ENCODE data around the gene ARRDC1. TPM values are rescaled to one million over a fixed set of nuclear protein-coding genes. Genes with fewer than 3 reads are reported as not detected.
"Not testable (repeated sequence)": the region's sequence is repeated elsewhere in the genome, so short reads cannot be mapped to it uniquely, and the experiment has no call there.

Gene ARRDC1, protein sequence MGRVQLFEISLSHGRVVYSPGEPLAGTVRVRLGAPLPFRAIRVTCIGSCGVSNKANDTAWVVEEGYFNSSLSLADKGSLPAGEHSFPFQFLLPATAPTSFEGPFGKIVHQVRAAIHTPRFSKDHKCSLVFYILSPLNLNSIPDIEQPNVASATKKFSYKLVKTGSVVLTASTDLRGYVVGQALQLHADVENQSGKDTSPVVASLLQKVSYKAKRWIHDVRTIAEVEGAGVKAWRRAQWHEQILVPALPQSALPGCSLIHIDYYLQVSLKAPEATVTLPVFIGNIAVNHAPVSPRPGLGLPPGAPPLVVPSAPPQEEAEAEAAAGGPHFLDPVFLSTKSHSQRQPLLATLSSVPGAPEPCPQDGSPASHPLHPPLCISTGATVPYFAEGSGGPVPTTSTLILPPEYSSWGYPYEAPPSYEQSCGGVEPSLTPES
- total RNA-seq (10 to 100 TPM; 13.7 to 24.3 (median 20.2) TPM), polyA plus RNA-seq (38.7 TPM)
- long read RNA-seq, donor 1, transcript ARRDC1-201 (8 exons, 1,586 nt), result major isoform, 23 of 64 reads
- long read RNA-seq, donor 1, partial matches to known transcripts, result 22 of 64 reads
- long read RNA-seq, donor 1, other reads (novel, unspliced or antisense), result 19 of 64 reads
- long read RNA-seq, donor 2, transcript ARRDC1-201 (8 exons, 1,586 nt), result major isoform, 14 of 35 reads
- long read RNA-seq, donor 2, partial matches to known transcripts, result 8 of 35 reads
- long read RNA-seq, donor 2, other reads (novel, unspliced or antisense), result 13 of 35 reads
- long read RNA-seq, donor 3, transcript ARRDC1-201 (8 exons, 1,586 nt), result major isoform, 47 of 97 reads
- long read RNA-seq, donor 3, partial matches to known transcripts, result 23 of 97 reads
- long read RNA-seq, donor 3, other reads (novel, unspliced or antisense), result 27 of 97 reads
- long read RNA-seq, donor 4, transcript ARRDC1-201 (8 exons, 1,586 nt), result major isoform, 16 of 49 reads
- long read RNA-seq, donor 4, partial matches to known transcripts, result 13 of 49 reads
- long read RNA-seq, donor 4, other reads (novel, unspliced or antisense), result 20 of 49 reads

DNA sequence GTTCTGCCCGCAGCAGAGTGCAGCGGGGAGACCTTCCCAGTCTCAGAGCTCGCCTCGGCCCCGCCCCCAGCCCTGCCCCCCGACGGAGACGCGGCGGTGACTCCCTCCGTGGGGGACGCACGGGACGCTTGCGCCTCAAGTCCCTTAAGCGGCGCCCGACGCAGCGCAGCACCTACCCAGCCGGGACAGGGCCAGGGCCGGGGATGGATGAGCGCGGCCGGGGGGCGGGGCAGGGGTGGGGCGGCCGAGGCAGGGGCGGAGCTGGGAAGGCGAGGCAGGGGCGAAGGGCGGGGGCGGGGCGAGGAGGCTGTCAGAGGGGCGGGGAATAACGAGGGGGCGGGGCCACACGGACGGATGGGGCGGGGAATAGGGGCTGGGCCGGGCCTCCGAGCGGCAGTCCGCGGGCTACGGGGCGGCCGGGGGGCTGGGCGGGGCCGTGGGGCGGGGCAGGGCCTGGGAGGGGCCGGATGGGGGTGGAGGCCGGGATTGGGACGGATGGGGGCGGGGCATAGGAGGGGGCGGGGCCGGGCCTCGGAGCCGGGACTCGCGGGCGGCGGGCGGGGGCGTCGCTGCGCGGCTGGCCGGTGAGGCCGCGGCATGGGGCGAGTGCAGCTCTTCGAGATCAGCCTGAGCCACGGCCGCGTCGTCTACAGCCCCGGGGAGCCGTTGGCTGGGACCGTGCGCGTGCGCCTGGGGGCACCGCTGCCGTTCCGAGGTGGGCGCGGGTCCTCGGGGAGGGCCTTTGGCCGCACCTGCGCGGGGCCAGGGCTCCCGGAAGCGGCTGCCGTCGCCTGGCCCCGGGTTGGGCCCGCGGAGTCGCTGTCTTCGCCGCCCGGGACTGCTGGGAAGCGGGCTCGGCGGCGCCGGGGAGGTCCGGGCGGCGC is at the start of gene ARRDC1:
Gene ARRDC1 (plus strand): TSS at position 566 of the 884 bp plus-strand sequence. CDS start 32 bp downstream, at position 598.
- ATAC-seq, result peak; percentile 89 to 90
- Histone ChIP-seq H3K4me1 (ENCODE audit: control insufficient read depth, insufficient read depth, low read length) (peaks cover 8% of the 10 kb centered on the region), H3K27me3 (ENCODE audit: control insufficient read depth, insufficient read depth) (no peaks in the 10 kb centered on the region), H3K4me3 (ENCODE audit: low read length) (peak within 1 kb of the TSS; percentile 97), H3K27ac (ENCODE audit: low read length) (peak within 1 kb of the TSS; percentile 97), H3K9me3 (ENCODE audit: control insufficient read depth, low read length) (no peaks in the 10 kb centered on the region)
- peak; percentile 94 to 97 (median 97) for DNase-seq
- intact Hi-C loops (cut with DNase I), result no loop called here
- WGBS, result under 1% methylated on average over 111 of the region's 111 CpGs

DNA sequence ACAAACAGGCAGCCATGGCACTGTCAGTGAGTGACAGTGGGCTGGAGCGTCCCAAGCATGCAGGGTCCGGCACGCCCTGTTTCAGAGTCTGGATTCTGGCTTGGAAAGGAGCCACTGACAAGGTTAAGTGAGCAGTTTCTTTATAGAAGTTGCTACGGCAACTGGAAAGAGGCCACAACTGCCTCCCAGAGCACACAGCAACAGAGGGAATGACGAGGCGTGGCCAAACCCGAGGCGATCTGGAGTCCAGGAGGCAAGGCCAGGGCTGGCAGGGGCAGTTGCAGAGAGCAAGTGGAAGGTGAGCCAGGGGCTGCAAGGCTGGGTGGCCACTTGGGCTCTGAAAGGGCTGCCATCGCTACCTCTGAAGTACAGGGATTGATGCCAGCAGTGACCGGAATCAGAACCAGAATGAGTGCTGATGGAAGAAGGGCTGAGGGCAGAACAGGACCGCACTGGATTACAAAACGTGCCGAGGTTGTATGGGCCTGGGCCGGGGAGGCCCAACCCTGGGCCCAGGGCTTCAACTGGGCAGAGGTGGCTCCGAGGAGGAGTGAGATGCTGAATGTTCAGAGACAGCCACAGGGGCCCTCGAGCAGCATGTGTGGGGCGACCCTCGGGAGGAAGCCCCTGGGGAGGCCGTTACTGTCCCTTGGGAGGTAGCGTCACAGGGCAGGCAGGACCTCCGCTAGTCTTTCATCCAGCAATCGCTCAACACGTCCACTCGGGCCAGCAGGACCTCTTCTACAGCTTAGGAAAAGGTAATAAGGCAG is 49.2 kb upstream of the ARRDC1 start:
- ATAC-seq (peak in 1 of 2 donors; percentile 15), DNase-seq (peak in 2 of 3 donors; percentile 58 to 68)
- no peaks in the 10 kb centered on the region for H3K4me1 ChIP-seq (ENCODE audit: control insufficient read depth, insufficient read depth, low read length)
- H3K27ac ChIP-seq (ENCODE audit: low read length), result no peak overlapping the region
- 75% methylated on average over 24 of the region's 24 CpGs for WGBS
- intact Hi-C loops (cut with DNase I), result no loop called here
- H3K9me3 ChIP-seq (ENCODE audit: control insufficient read depth, low read length), result no peaks in the 10 kb centered on the region
- no peaks in the 10 kb centered on the region for H3K27me3 ChIP-seq (ENCODE audit: control insufficient read depth, insufficient read depth)
- H3K4me3 ChIP-seq (ENCODE audit: low read length), result no peak overlapping the region

DNA sequence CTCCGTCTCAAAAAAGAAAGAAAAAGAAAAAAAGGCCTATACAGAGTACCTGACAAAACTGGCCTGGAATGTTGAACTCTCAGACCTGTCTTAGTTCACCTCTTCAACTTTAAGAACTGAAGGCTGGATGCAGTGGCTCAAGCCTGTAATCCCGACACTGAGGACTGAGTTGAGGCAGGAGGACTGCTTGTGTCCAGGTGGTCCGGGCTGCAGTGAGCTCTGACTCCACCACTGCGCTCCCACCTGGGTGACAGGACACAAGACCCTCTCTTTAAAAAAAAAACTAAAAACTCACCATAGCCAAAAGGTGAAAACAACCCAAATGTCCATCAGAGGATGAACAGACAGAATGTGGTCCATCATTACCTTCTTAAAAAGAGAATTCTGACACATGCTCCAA is 47.4 kb upstream of the ARRDC1 start:
- H3K4me3 ChIP-seq (ENCODE audit: low read length), result no peak overlapping the region
- no peak overlapping the region for H3K27ac ChIP-seq (ENCODE audit: low read length)
- WGBS, result 95% methylated on average over 4 of the region's 4 CpGs
- H3K27me3 ChIP-seq (ENCODE audit: control insufficient read depth, insufficient read depth), result no peaks in the 10 kb centered on the region
- intact Hi-C loops (cut with DNase I), result no loop called here
- no peaks in the 10 kb centered on the region for H3K9me3 ChIP-seq (ENCODE audit: control insufficient read depth, low read length)
- no peaks in the 10 kb centered on the region for H3K4me1 ChIP-seq (ENCODE audit: control insufficient read depth, insufficient read depth, low read length)
- ATAC-seq (no peak), DNase-seq (no peak)

DNA sequence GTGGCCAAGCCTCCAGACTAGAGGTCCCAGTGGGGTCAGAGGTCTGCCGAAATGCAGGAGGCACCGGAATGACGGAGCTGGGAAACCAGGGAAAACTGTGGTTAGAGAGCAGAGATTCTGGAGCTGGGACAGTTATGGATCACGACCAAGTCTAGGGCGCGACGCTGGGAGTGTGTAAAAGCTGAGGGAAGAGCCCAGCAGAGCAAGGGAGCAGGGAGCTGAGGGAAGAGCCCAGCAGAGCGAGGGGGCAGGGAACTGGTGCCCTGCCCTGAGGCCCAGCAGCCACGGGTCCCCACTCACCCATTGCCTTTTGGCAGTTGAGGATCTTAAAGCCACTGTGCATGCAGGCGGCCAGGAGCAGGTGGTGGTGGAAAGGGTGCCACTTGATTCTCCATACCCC is 41.4 kb upstream of the ARRDC1 start:
- Histone ChIP-seq H3K27ac (ENCODE audit: low read length) (no peak overlapping the region), H3K9me3 (ENCODE audit: control insufficient read depth, low read length) (no peaks in the 10 kb centered on the region), H3K4me1 (ENCODE audit: control insufficient read depth, insufficient read depth, low read length) (no peaks in the 10 kb centered on the region), H3K27me3 (ENCODE audit: control insufficient read depth, insufficient read depth) (no peaks in the 10 kb centered on the region), H3K4me3 (ENCODE audit: low read length) (no peak overlapping the region)
- peak in 1 of 3 donors; percentile 19 for DNase-seq
- peak in 1 of 2 donors; percentile 21 for ATAC-seq
- WGBS, result 94% methylated on average over 10 of the region's 10 CpGs
- intact Hi-C loops (cut with DNase I), result no loop called here

DNA sequence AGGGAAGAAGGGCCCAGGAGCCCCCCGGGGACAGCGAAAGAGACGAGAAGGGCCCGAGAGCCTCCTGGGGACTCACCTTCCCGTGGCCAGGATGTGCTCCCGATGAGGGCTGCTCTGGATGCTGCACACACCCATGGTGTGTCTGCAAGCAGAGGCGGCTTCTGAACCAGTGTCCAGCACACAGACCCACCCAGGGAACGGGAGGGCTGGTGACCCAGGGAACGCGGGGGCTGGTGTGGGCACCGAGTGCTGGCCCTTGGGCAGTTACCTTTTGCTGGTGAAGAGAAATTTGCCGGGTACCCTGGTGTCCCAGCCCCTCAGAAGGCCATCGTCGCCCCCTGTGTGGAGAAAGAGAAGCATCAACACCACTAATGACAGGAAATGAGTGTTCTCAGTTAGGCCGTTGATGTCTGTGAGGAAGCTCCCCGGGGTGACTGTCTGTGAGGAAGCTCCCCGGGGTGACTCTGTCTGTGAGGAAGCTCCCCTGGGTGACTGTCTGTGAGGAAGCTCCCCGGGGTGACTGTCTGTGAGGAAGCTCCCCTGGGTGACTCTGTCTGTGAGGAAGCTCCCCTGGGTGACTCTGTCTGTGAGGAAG is 40.6 kb upstream of the ARRDC1 start:
- ATAC-seq (no peak), DNase-seq (peak in 1 of 3 donors; percentile 31)
- intact Hi-C loops (cut with DNase I), result no loop called here
- 84% methylated on average over 17 of the region's 18 CpGs for WGBS
- H3K4me1 ChIP-seq (ENCODE audit: control insufficient read depth, insufficient read depth, low read length), result no peaks in the 10 kb centered on the region
- H3K9me3 ChIP-seq (ENCODE audit: control insufficient read depth, low read length), result no peaks in the 10 kb centered on the region
- no peak overlapping the region for H3K27ac ChIP-seq (ENCODE audit: low read length)
- no peak overlapping the region for H3K4me3 ChIP-seq (ENCODE audit: low read length)
- H3K27me3 ChIP-seq (ENCODE audit: control insufficient read depth, insufficient read depth), result no peaks in the 10 kb centered on the region

DNA sequence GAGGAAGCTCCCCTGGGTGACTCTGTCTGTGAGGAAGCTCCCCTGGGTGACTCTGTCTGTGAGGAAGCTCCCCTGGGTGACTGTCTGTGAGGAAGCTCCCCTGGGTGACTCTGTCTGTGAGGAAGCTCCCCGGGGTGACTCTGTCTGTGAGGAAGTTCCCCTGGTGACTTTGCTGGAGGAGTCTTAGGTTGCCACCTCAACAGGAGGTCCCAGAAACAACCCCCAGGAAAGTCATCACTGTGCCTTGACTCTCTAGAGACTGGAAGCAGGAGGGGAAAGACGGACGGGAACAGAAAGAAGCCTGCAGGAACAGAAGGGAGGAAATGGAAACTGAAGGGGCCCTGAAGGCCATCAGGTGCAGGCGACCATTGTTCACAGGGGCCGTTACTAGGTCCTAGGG is 37.0 kb upstream of the ARRDC1 start:
- H3K4me3 ChIP-seq (ENCODE audit: low read length); H3K27me3 ChIP-seq (ENCODE audit: control insufficient read depth, insufficient read depth); H3K4me1 ChIP-seq (ENCODE audit: control insufficient read depth, insufficient read depth, low read length); intact Hi-C loops (cut with DNase I); DNase-seq; H3K9me3 ChIP-seq (ENCODE audit: control insufficient read depth, low read length); H3K27ac ChIP-seq (ENCODE audit: low read length); ATAC-seq: not testable (repeated sequence)
- 88% methylated on average over 5 of the region's 5 CpGs for WGBS

DNA sequence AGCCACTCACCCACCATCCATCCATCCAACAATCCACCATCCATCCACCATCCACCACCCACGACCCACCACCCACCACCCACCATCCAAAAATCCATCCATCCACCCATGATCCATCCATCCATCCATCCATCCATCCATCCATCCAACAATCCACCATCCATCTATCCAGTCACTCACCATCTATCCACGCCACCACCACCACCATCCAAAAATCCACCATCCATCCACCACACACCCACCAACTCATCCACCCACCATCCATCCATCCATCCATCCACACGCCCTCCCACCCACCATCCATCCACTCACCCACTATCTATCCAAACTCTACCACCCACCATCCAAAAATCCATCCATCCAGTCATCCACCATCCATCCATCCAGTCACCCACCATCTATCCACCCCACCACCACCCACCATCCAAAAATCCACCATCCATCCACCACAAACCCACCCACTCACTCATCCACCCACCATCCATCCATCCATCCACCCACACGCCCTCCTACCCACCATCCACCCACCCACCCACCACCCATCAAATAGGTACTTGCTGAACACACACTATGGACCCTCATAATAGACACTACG is 35.8 kb upstream of the ARRDC1 start:
- 98% methylated on average over 5 of the region's 5 CpGs for WGBS

DNA sequence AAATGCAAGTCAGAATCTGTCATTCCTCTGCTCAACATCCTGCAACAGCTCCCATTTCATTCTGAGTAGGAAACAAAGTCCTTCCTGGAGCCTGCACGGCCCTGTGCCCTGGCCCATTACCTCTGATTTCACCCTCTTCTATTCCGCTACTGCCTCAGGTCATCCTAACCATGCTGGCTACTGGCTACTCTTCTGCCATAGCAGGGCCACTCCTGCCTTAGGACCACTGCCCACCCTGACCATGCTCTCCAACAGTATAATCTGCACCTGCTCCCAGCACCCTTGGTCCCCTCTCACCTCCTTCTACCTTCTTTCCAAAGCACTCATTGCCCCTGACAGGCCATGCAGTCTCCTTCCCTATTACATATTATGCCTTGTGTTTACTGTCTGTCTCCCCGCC is 34.9 kb upstream of the ARRDC1 start:
- Histone ChIP-seq H3K27me3 (ENCODE audit: control insufficient read depth, insufficient read depth) (no peaks in the 10 kb centered on the region), H3K4me3 (ENCODE audit: low read length) (no peak overlapping the region), H3K4me1 (ENCODE audit: control insufficient read depth, insufficient read depth, low read length) (peaks cover 2% of the 10 kb centered on the region), H3K27ac (ENCODE audit: low read length) (no peak overlapping the region), H3K9me3 (ENCODE audit: control insufficient read depth, low read length) (no peaks in the 10 kb centered on the region)
- 98% methylated on average over 3 of the region's 3 CpGs for WGBS
- DNase-seq (no peak), ATAC-seq (no peak)
- intact Hi-C loops (cut with DNase I), result no loop called here

More for the DNA sequence above, 35.8 kb upstream of the ARRDC1 start:
- no peak overlapping the region for H3K4me3 ChIP-seq (ENCODE audit: low read length)
- ATAC-seq (no peak), DNase-seq (peak in 1 of 3 donors; percentile 5)
- no peaks in the 10 kb centered on the region for H3K9me3 ChIP-seq (ENCODE audit: control insufficient read depth, low read length)
- H3K27me3 ChIP-seq (ENCODE audit: control insufficient read depth, insufficient read depth), result no peaks in the 10 kb centered on the region
- intact Hi-C loops (cut with DNase I), result no loop called here
- H3K4me1 ChIP-seq (ENCODE audit: control insufficient read depth, insufficient read depth, low read length), result no peaks in the 10 kb centered on the region
- no peak overlapping the region for H3K27ac ChIP-seq (ENCODE audit: low read length)

DNA sequence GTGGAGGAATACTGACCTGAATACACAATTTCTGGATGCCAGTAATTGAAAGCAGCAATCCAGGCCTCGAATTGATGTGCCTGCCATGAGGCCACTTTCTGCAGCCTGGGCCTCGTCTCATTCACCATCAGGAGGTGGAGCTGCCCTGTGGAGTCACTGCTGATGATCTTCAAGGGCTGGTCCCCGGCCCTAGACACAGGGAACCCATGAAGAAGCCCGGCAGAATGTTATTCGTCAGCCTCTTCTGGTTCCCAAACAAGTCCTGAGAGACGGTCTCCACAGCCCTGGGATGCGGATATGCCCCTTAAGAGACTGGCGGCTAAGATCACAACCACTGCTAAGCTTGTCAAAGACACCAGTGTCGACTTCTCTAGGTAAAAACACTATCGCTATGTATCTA is 31.3 kb upstream of the ARRDC1 start:
- no peak for DNase-seq
- 86% methylated on average over 10 of the region's 10 CpGs for WGBS
- peak overlapping the region; percentile 3 for H3K27ac ChIP-seq (ENCODE audit: low read length)
- no peak overlapping the region for H3K4me3 ChIP-seq (ENCODE audit: low read length)
- H3K9me3 ChIP-seq (ENCODE audit: control insufficient read depth, low read length), result no peaks in the 10 kb centered on the region
- no peak for ATAC-seq
- intact Hi-C loops (cut with DNase I), result no loop called here
- H3K27me3 ChIP-seq (ENCODE audit: control insufficient read depth, insufficient read depth), result no peaks in the 10 kb centered on the region
- peaks cover 5% of the 10 kb centered on the region for H3K4me1 ChIP-seq (ENCODE audit: control insufficient read depth, insufficient read depth, low read length)
